GM12878 (cell line): Measurements from ENCODE around the gene HPSE2. TPM values are rescaled to one million over a fixed set of nuclear protein-coding genes. Genes with fewer than 3 reads are reported as not detected.

Source experiments
- CREB1 ChIP-seq: IDR thresholded peaks from 2 replicates; pipeline ENCODE4 v1.6.1; 2012; ENCODE audit warnings: low read depth, mild to moderate bottlenecking, inconsistent platforms
- EED ChIP-seq: sonication (generic); IDR thresholded peaks from 2 replicates; pipeline ENCODE4 v1.6.1; 2016; ENCODE audit warnings: antibody characterized with exemption, low read depth
- HCFC1 ChIP-seq: fragments of 150-350 bp; IDR thresholded peaks from 2 replicates; pipeline ENCODE4 v1.6.1; 2014; ENCODE audit warnings: low read length
- HDAC2 ChIP-seq: fragments of 200-600 bp; sonication (generic); IDR thresholded peaks from 2 replicates; pipeline ENCODE4 v1.6.1; 2017
- IKZF1 ChIP-seq: fragments of 450-650 bp; conservative IDR thresholded peaks from 2 replicates; pipeline ENCODE4 v1.6.1; 2017; ENCODE audit warnings: antibody characterized with exemption, mild to moderate bottlenecking
- IRF5 ChIP-seq: fragments of 450-650 bp; IDR thresholded peaks from 2 replicates; pipeline ENCODE4 v1.6.1; 2017; ENCODE audit warnings: borderline replicate concordance
- JUND ChIP-seq: IDR thresholded peaks from 2 replicates; pipeline ENCODE4 v1.6.1; 2012; ENCODE audit warnings: low read depth, mild to moderate bottlenecking, low read length, improper control_type of control experiment, moderate library complexity
- KAT2A ChIP-seq: conservative IDR thresholded peaks from 2 replicates; pipeline ENCODE4 v1.6.1; 2011; ENCODE audit warnings: low read depth, low read length; ENCODE audit not compliant: control insufficient read depth
- LARP7 ChIP-seq: fragments of 450-650 bp; IDR thresholded peaks from 2 replicates; pipeline ENCODE4 v1.6.1; 2017; ENCODE audit warnings: mild to moderate bottlenecking
- MEF2A ChIP-seq: IDR thresholded peaks from 2 replicates; pipeline ENCODE4 v1.6.1; 2011; ENCODE audit warnings: low read depth, mild to moderate bottlenecking, low read length, moderate library complexity; ENCODE audit not compliant: insufficient read depth
- MXI1 ChIP-seq: fragments of 150-350 bp; IDR thresholded peaks from 2 replicates; pipeline ENCODE4 v1.6.1; 2011; ENCODE audit warnings: low read depth, mild to moderate bottlenecking, inconsistent platforms, low read length, improper control_type of control experiment
- MYC ChIP-seq: IDR thresholded peaks from 2 replicates; pipeline ENCODE4 v1.6.1; 2011; ENCODE audit warnings: mild to moderate bottlenecking, low read length, moderate library complexity, inconsistent platforms; ENCODE audit not compliant: insufficient read depth, insufficient replicate concordance, insufficient read length, severe bottlenecking
- NFIC ChIP-seq: IDR thresholded peaks from 2 replicates; pipeline ENCODE4 v1.6.1; 2012; ENCODE audit warnings: low read depth, mild to moderate bottlenecking, inconsistent platforms, low read length, moderate library complexity
- NKRF ChIP-seq: fragments of 450-650 bp; conservative IDR thresholded peaks from 2 replicates; pipeline ENCODE4 v1.6.1; 2017; ENCODE audit warnings: mild to moderate bottlenecking, moderate library complexity
- PAX5 ChIP-seq: IDR thresholded peaks from 2 replicates; pipeline ENCODE4 v1.6.1; 2011; ENCODE audit warnings: low read depth, low read length, borderline replicate concordance
- PAX8 ChIP-seq: fragments of 450-650 bp; IDR thresholded peaks from 2 replicates; pipeline ENCODE4 v1.6.1; 2017; ENCODE audit warnings: mild to moderate bottlenecking, moderate library complexity
- POLR2A ChIP-seq: IDR thresholded peaks from 2 replicates; pipeline ENCODE4 v1.6.1; 2011; ENCODE audit warnings: low read depth, mild to moderate bottlenecking, low read length
- POU2F2 ChIP-seq: IDR thresholded peaks from 3 replicates; pipeline ENCODE4 v1.6.1; 2011; ENCODE audit warnings: low read depth, mild to moderate bottlenecking, low read length, borderline replicate concordance
- RBBP5 ChIP-seq: fragments of 200-600 bp; sonication (generic); conservative IDR thresholded peaks from 2 replicates; pipeline ENCODE4 v1.6.1; 2016
- RUNX3 ChIP-seq: IDR thresholded peaks from 2 replicates; pipeline ENCODE4 v1.6.1; 2012; ENCODE audit warnings: low read length, inconsistent platforms
- SP1 ChIP-seq: IDR thresholded peaks from one replicate; pipeline ENCODE4 v1.6.1; 2011; ENCODE audit warnings: low read depth, low read length
- SPI1 ChIP-seq: IDR thresholded peaks from 2 replicates; pipeline ENCODE4 v1.6.1; 2011; ENCODE audit warnings: low read depth, mild to moderate bottlenecking, low read length, moderate library complexity, borderline replicate concordance; ENCODE audit not compliant: insufficient read depth
- STAT3 ChIP-seq: IDR thresholded peaks from 2 replicates; pipeline ENCODE4 v1.6.1; 2011; ENCODE audit warnings: low read depth, low read length, improper control_type of control experiment
- SUPT20H ChIP-seq: IDR thresholded peaks from 2 replicates; pipeline ENCODE4 v1.6.1; 2011; ENCODE audit warnings: low read depth, mild to moderate bottlenecking, low read length, moderate library complexity, borderline replicate concordance; ENCODE audit not compliant: control insufficient read depth
- TCF3 ChIP-seq: IDR thresholded peaks from 2 replicates; pipeline ENCODE4 v1.6.1; 2012; ENCODE audit warnings: low read depth, mild to moderate bottlenecking, low read length, borderline replicate concordance; ENCODE audit not compliant: insufficient read depth
- TCF7 ChIP-seq: IDR thresholded peaks from 2 replicates; pipeline ENCODE4 v1.6.1; 2014; ENCODE audit warnings: antibody characterized with exemption, borderline replicate concordance
- USF1 ChIP-seq: IDR thresholded peaks from 2 replicates; pipeline ENCODE4 v1.6.1; 2011; ENCODE audit warnings: borderline replicate concordance, low read depth, mild to moderate bottlenecking, moderate library complexity, mixed read lengths, low read length; ENCODE audit not compliant: insufficient read depth; ENCODE audit errors: extremely low read length
- YBX1 ChIP-seq: fragments of 450-650 bp; IDR thresholded peaks from 2 replicates; pipeline ENCODE4 v1.6.1; 2016; ENCODE audit warnings: antibody characterized with exemption
- ZBED1 ChIP-seq: IDR thresholded peaks from 2 replicates; pipeline ENCODE4 v1.6.1; 2016; ENCODE audit warnings: borderline replicate concordance
- ZNF207 ChIP-seq: fragments of 450-650 bp; IDR thresholded peaks from 2 replicates; pipeline ENCODE4 v1.6.1; 2014; ENCODE audit warnings: antibody characterized with exemption, mild to moderate bottlenecking, borderline replicate concordance
- ZNF622 ChIP-seq: fragments of 450-650 bp; IDR thresholded peaks from 2 replicates; pipeline ENCODE4 v1.6.1; 2017; ENCODE audit warnings: mild to moderate bottlenecking, inconsistent platforms
- polyA plus RNA-seq, 11 experiments: library from polyadenylated mRNA; depleted of rRNA in 4 of 11; unstranded in 6 of 11; stranded (reverse) in 5 of 11; fragments of >200 nt; fragmentation: Nextera tagmentation in 4 of 11; fragmentation: Illumina TruSeq in 1 of 11; extraction: Ambion mirVana in 4 of 11; extraction: Trizol in 1 of 11; gene quantifications; 1 replicate in 1 of 11; 2 replicates in 10 of 11; pipeline versions ENCODE4 v1.2.1 to v1.2.3, GENCODE V29; 2011 to 2016; ENCODE audit warnings: inconsistent platforms in 2 of 11, missing spikeins in 2 of 11, low read depth in 1 of 11
- total RNA-seq, 4 experiments: library from RNA; depleted of rRNA in 3 of 4; stranded (reverse); fragments of >200 nt in 3 of 4; fragmentation: Illumina TruSeq in 1 of 4; extraction: Trizol in 1 of 4; gene quantifications; 2 replicates each; pipeline versions ENCODE4 v1.2.1 to v1.2.3, GENCODE V29; 2013 to 2021

Gene HPSE2
- total and polyA plus RNA-seq, 10 of the 15 experiments (the other 5 are each of a cell fraction or from before 2014, with no cell fraction given), result 0.06 TPM; not detected in 9

- TF ChIP-seq RBBP5 (no peak), IKZF1 (peak; percentile 51), YBX1 (no peak), STAT3 (no peak), HCFC1 (peak; percentile 35; the same call in 1 of the 2 replicates), TCF7 (no peak), POLR2A (peak; percentile 94), KAT2A (no peak), POU2F2 (peak; percentile 48; the same call in 1 of the 3 replicates), IRF5 (no peak), MXI1 (peak; percentile 69; the same call in 1 of the 2 replicates), JUND (no peak), CREB1 (no peak), ZBED1 (no peak), ZNF622 (no peak), PAX8 (no peak), TCF3 (0 out of 2 replicates have a peak, but pooled peaks have one; percentile 47), NKRF (peak; percentile 86), SPI1 (no peak), USF1 (peak; percentile 99), LARP7 (peak; percentile 43; the same call in 1 of the 2 replicates), RUNX3 (no peak; the same call in 1 of the 2 replicates), SP1 (no peak), SUPT20H (no peak), PAX5 (peak; percentile 78), HDAC2 (no peak), ZNF207 (peak; percentile 89), MYC (no peak), MEF2A (0 out of 2 replicates have a peak, but pooled peaks have one; percentile 29), EED (no peak; the same call in 1 of the 2 replicates), NFIC (0 out of 2 replicates have a peak, but pooled peaks have one; percentile 25)
Measured at GRCh38 chr10:98446661-98447221, 788.9 kb downstream of the HPSE2 start, which contains the start of gene HPS1 (continued).
